HEK293 (cell line): ENCODE results near the gene ITSN2.

ENCODE experiments used
- BCL11A ChIP-seq: fragments of 450-650 bp; formaldehyde crosslinking; IDR thresholded peaks from 2 replicates; pipeline ENCODE4 v1.5.1; 2016; ENCODE audit warnings: low read depth, missing biosample characterization, missing genetic modification characterization
- TSHZ1 ChIP-seq: fragments of 450-650 bp; formaldehyde crosslinking; IDR thresholded peaks from 2 replicates; pipeline ENCODE4 v1.5.1; 2016; ENCODE audit warnings: missing biosample characterization, missing genetic modification characterization, borderline replicate concordance
- ZNF585B ChIP-seq: fragments of 450-650 bp; formaldehyde crosslinking; IDR thresholded peaks from 2 replicates; pipeline ENCODE4 v1.5.1; 2016; ENCODE audit warnings: missing biosample characterization, missing genetic modification characterization
- ZNF596 ChIP-seq: fragments of 450-650 bp; IDR thresholded peaks from 2 replicates; pipeline ENCODE4 v1.5.0; 2018; ENCODE audit warnings: missing biosample characterization, mild to moderate bottlenecking, missing genetic modification characterization, moderate library complexity
- ZNF658 ChIP-seq: fragments of 450-650 bp; formaldehyde crosslinking; IDR thresholded peaks from 2 replicates; pipeline ENCODE4; 2016; ENCODE audit warnings: missing biosample characterization, missing genetic modification characterization

GRCh38 chr2:24174851-24175277, 185.5 kb downstream of the ITSN2 start, which contains the start of gene FAM228A:
- TF ChIP-seq ZNF585B (tag by site-specific recombination), result no peak
- TF ChIP-seq TSHZ1 (tag by site-specific recombination), result no peak
- TF ChIP-seq ZNF658, result no peak
- no peak for TF ChIP-seq ZNF596 (tag by site-specific recombination)
- no peak for TF ChIP-seq BCL11A (tag by site-specific recombination)
